ENCODE results near the gene PLAGL2.

DNA sequence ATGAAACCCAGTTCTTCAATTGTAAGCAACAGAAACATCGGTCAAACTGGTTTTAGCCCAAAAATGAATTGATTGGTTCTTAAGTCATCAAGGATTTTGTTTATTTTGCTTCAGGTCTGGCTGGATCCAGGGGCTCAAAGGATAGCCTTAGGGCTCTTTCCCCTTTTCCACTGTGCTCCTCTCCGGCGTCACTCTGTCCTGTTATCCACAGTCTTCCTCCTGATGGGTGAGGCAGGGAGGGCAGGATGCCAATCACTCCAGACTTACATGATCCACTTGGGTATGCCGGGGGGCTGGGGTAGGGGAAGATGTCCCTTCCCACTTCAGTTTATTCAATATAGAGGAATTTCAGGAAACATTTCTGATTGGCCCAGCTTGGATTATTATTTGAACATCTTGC is 40.0 kb downstream of the PLAGL2 start:
- TF ChIP-seq SUZ12 (IDR thresholded peaks at IDR 0.05; ENCODE audit: extremely low read depth, insufficient read depth, insufficient read length) (no peak), YY1 (IDR thresholded peaks at IDR 0.05; ENCODE audit: insufficient read depth, insufficient read length) (no peak)

Measured in NT2/D1 (cell line).